MCF 10A (cell line): ENCODE results near the gene PIK3R5. TPM values are rescaled to one million over a fixed set of nuclear protein-coding genes. Genes with fewer than 3 reads are reported as not detected.
"Not testable (repeated sequence)": the region's sequence is repeated elsewhere in the genome, so short reads cannot be mapped to it uniquely, and the experiment has no call there.

Experiments
- BruUV-seq: library from RNA; stranded (reverse); fragments of 400-500 nt; replicated peaks from 2 replicates; lab custom pipeline; 2021; lab: Mats Ljungman, UMichigan
- CTCF ChIA-PET: fragments of 300-600 bp; sonication (Branson Sonifier 250); formaldehyde crosslinking; extraction: SDS; loops from one replicate; lab custom pipeline; 2021; ENCODE audit warnings: antibody characterized with exemption, inconsistent platforms; lab: Yijun Ruan, JAX
- POLR2A ChIA-PET: fragments of 300-600, 350-650 bp; sonication (Branson Sonifier 250); formaldehyde crosslinking; extraction: SDS; loops from one replicate; lab custom pipeline; 2020; ENCODE audit warnings: antibody characterized with exemption, inconsistent platforms; lab: Yijun Ruan, JAX
- DNase-seq: peaks from one replicate; pipeline ENCODE4 v3.0.0-alpha.2; 2018; ENCODE audit not compliant: unreplicated experiment
- H3K27ac Mint-ChIP-seq: one replicate; pipeline ENCODE4 v1.8.0; 2022; ENCODE audit warnings: mild to moderate bottlenecking, low read depth, mixed read lengths; ENCODE audit not compliant: unreplicated experiment
- H3K27me3 Mint-ChIP-seq: one replicate; pipeline ENCODE4 v1.8.0; 2022; ENCODE audit warnings: mixed read lengths; ENCODE audit not compliant: insufficient read depth, unreplicated experiment
- H3K36me3 Mint-ChIP-seq: one replicate; pipeline ENCODE4 v1.8.0; 2022; ENCODE audit warnings: mild to moderate bottlenecking, moderate library complexity, mixed read lengths; ENCODE audit not compliant: insufficient read depth, unreplicated experiment
- H3K4me1 Mint-ChIP-seq: one replicate; pipeline ENCODE4 v1.8.0; 2022; ENCODE audit warnings: mixed read lengths; ENCODE audit not compliant: insufficient read depth, unreplicated experiment
- H3K4me3 Mint-ChIP-seq: one replicate; pipeline ENCODE4 v1.8.0; 2022; ENCODE audit warnings: mild to moderate bottlenecking, moderate library complexity, mixed read lengths; ENCODE audit not compliant: unreplicated experiment
- H3K9me3 Mint-ChIP-seq: one replicate; pipeline ENCODE4 v1.8.0; 2022; ENCODE audit warnings: mixed read lengths; ENCODE audit not compliant: unreplicated experiment
- CTCF ChIP-seq: fragments of 200-600 bp; IDR thresholded peaks from one replicate; pipeline ENCODE4 v1.8.0; 2022; ENCODE audit warnings: antibody characterized with exemption, mild to moderate bottlenecking; ENCODE audit not compliant: unreplicated experiment
- intact Hi-C: fragments of 100-400 bp; cut with micrococcal nuclease; formaldehyde crosslinking; loops from 2 replicates; pipeline ENCODE4 v1.14.1; 2022
- total RNA-seq: library from RNA; stranded (reverse); gene quantifications from 2 replicates; pipeline ENCODE4 v1.2.3, GENCODE V29; 2022

PIK3R5 gene
- total RNA-seq, 1 experiment from 2014 or later = not detected

- Mint-ChIP-seq H3K4me1 (no peaks in the 10 kb centered on the region), H3K9me3 (peaks cover 7% of the 10 kb centered on the region), H3K27ac (no peak overlapping the region), H3K4me3 (no peak overlapping the region), H3K27me3 (no peaks in the 10 kb centered on the region), H3K36me3 (no peaks in the 10 kb centered on the region)
- no peak for DNase-seq
- no TSS peak for BruUV-seq
- ChIA-PET CTCF (no interaction called here), POLR2A (no interaction called here)
- no peak for TF ChIP-seq CTCF
- intact Hi-C loops = no loop called here
Observed at GRCh38 chr17:8885967-8886684, 79.4 kb downstream of the PIK3R5 start.

GRCh38 chr17:8885163-8885966 lies 80.1 kb downstream of the PIK3R5 start:
- CTCF ChIA-PET, BruUV-seq, H3K36me3 Mint-ChIP-seq, POLR2A ChIA-PET, H3K9me3 Mint-ChIP-seq, DNase-seq, H3K4me1 Mint-ChIP-seq, H3K27me3 Mint-ChIP-seq, H3K4me3 Mint-ChIP-seq, H3K27ac Mint-ChIP-seq, intact Hi-C loops: not testable (repeated sequence)

GRCh38 chr17:8884336-8884990 lies 81.0 kb downstream of the PIK3R5 start:
- Mint-ChIP-seq H3K36me3 (no peaks in the 10 kb centered on the region), H3K4me3 (no peak overlapping the region), H3K4me1 (no peaks in the 10 kb centered on the region), H3K27me3 (no peaks in the 10 kb centered on the region), H3K27ac (no peak overlapping the region), H3K9me3 (peaks cover 7% of the 10 kb centered on the region)
- BruUV-seq = no TSS peak
- no peak for DNase-seq
- ChIA-PET POLR2A (no interaction called here), CTCF (no interaction called here)
- no peak for TF ChIP-seq CTCF
- intact Hi-C loops = no loop called here

- CTCF ChIA-PET = no interaction called here
- intact Hi-C loops = no loop called here
- no peaks in the 10 kb centered on the region for H3K4me1 Mint-ChIP-seq
- TF ChIP-seq CTCF = no peak
- no TSS peak for BruUV-seq
- H3K4me3 Mint-ChIP-seq = no peak overlapping the region
- H3K27ac Mint-ChIP-seq = no peak overlapping the region
- H3K27me3 Mint-ChIP-seq = no peaks in the 10 kb centered on the region
- POLR2A ChIA-PET = no interaction called here
- H3K9me3 Mint-ChIP-seq = peaks cover 7% of the 10 kb centered on the region
- DNase-seq = no peak
- H3K36me3 Mint-ChIP-seq = no peaks in the 10 kb centered on the region
Observed at GRCh38 chr17:8883353-8883752, 82.2 kb downstream of the PIK3R5 start.
